Lower lobe of right lung (tissue), 2 donors: ENCODE data around the gene RET. TPM values are rescaled to one million over a fixed set of nuclear protein-coding genes. Genes with fewer than 3 reads are reported as not detected.
A peak's percentile ranks its signal among the peaks of the same experiment; 100 is the strongest.
"Not testable (repeated sequence)": the region's sequence is repeated elsewhere in the genome, so short reads cannot be mapped to it uniquely, and the experiment has no call there.

Experiments used
- ATAC-seq, 2 donors: fragments of 200-7000 bp; cut with Tn5 transposase; one replicate each; pipeline ENCODE4 v1.9.1; 2020 to 2022; ENCODE audit warnings: mild to moderate bottlenecking in 2 of 2, moderate library complexity in 2 of 2
- DNase-seq: peaks from one replicate; pipeline ENCODE4 v3.0.0-alpha.2; 2020
- H3K27ac ChIP-seq: fragments of 200-600 bp; one replicate; pipeline ENCODE4 v1.8.0; 2022
- H3K27me3 ChIP-seq: fragments of 200-600 bp; one replicate; pipeline ENCODE4 v1.8.0; 2022; ENCODE audit warnings: low read depth
- H3K36me3 ChIP-seq: fragments of 200-600 bp; one replicate; pipeline ENCODE4 v1.8.0; 2022; ENCODE audit warnings: mild to moderate bottlenecking
- H3K4me1 ChIP-seq: fragments of 200-600 bp; one replicate; pipeline ENCODE4 v1.8.0; 2022
- H3K4me3 ChIP-seq: fragments of 200-600 bp; one replicate; pipeline ENCODE4 v1.8.0; 2022; ENCODE audit warnings: mild to moderate bottlenecking
- H3K9me3 ChIP-seq: fragments of 200-600 bp; one replicate; pipeline ENCODE4 v1.8.0; 2022
- CTCF ChIP-seq: fragments of 200-600 bp; IDR thresholded peaks from one replicate; pipeline ENCODE4 v1.8.0; 2022; ENCODE audit warnings: antibody characterized with exemption, mild to moderate bottlenecking
- intact Hi-C: fragments of 100-400 bp; cut with DNase I; formaldehyde crosslinking; loops from one replicate; pipeline ENCODE4 v1.11.0; 2022
- total RNA-seq: library from RNA; stranded (reverse); fragmentation: NEBNext Ultra II Directional; extraction: Animal tissue kit (Norgen Biotek cat#: 25700); gene quantifications from one replicate; pipeline ENCODE4 v1.2.1, GENCODE V29; 2021
- donor health status: DM: no; HTN: yes; CAD: no; lungs with severe emphysema.

The RET gene
- total RNA-seq, 1 donor from 2014 or later = 0.68 TPM

GRCh38 chr10:43090188-43090587 lies 13.3 kb downstream of the RET start:
- no peak for ATAC-seq
- intact Hi-C loops = no loop called here
- no peak overlapping the region for H3K4me3 ChIP-seq

GRCh38 chr10:43090664-43091063 lies 13.8 kb downstream of the RET start:
- H3K27ac ChIP-seq = no peak overlapping the region
- TF ChIP-seq CTCF = no peak
- no peaks in the 10 kb centered on the region for H3K36me3 ChIP-seq
- no peak overlapping the region for H3K4me3 ChIP-seq
- peaks cover 6% of the 10 kb centered on the region for H3K27me3 ChIP-seq
- no peaks in the 10 kb centered on the region for H3K9me3 ChIP-seq
- no peaks in the 10 kb centered on the region for H3K4me1 ChIP-seq
- intact Hi-C loops = no loop called here
- DNase-seq = no peak
- no peak for ATAC-seq

More at GRCh38 chr10:43090188-43090587, 13.3 kb downstream of the RET start:
- no peak for TF ChIP-seq CTCF
- H3K36me3 ChIP-seq = no peaks in the 10 kb centered on the region
- H3K9me3 ChIP-seq = no peaks in the 10 kb centered on the region
- H3K27ac ChIP-seq = no peak overlapping the region
- H3K27me3 ChIP-seq = peaks cover 5% of the 10 kb centered on the region
- no peaks in the 10 kb centered on the region for H3K4me1 ChIP-seq
- no peak for DNase-seq

DNA sequence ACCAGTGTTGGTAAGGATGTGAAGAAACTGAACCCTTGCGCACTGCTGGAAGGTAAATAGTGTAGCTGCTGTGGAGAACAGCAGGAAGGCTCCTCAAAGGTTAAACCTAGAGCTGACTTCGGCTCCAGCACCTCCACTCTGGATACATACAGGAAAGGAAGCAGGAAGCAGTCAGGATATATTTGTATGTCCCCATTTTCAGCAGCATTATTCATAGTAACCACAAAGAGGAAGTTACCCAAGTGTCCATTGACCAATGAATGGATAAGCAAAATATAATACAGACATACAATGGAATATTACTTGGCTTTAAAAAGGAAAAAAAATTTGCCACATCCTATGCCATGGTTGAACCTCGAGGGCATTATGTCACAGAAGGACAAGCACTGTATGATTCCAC lies 15.0 kb downstream of the RET start:
- intact Hi-C loops = no loop called here
- TF ChIP-seq CTCF = no peak
- peak in 1 of 2 donors; percentile 37 for ATAC-seq

GRCh38 chr10:43093423-43094076 lies 16.7 kb downstream of the RET start:
- Histone ChIP-seq H3K27ac (no peak overlapping the region), H3K9me3 (no peaks in the 10 kb centered on the region), H3K36me3 (no peaks in the 10 kb centered on the region), H3K4me3 (no peak overlapping the region), H3K4me1 (no peaks in the 10 kb centered on the region), H3K27me3 (peaks cover 6% of the 10 kb centered on the region)
- DNase-seq (no peak), ATAC-seq (no peak)
- intact Hi-C loops = no loop called here
- TF ChIP-seq CTCF = no peak

More for the DNA sequence above, 15.0 kb downstream of the RET start:
- H3K27ac ChIP-seq = no peak overlapping the region
- no peak for DNase-seq
- no peaks in the 10 kb centered on the region for H3K4me1 ChIP-seq
- no peaks in the 10 kb centered on the region for H3K9me3 ChIP-seq
- H3K4me3 ChIP-seq = no peak overlapping the region
- H3K27me3 ChIP-seq = peaks cover 6% of the 10 kb centered on the region
- H3K36me3 ChIP-seq = no peaks in the 10 kb centered on the region

GRCh38 chr10:43094085-43094484 lies 17.2 kb downstream of the RET start:
- H3K9me3 ChIP-seq = no peaks in the 10 kb centered on the region
- DNase-seq = no peak
- no peak overlapping the region for H3K27ac ChIP-seq
- no peak for ATAC-seq
- no peak for TF ChIP-seq CTCF
- H3K4me1 ChIP-seq = no peaks in the 10 kb centered on the region
- H3K4me3 ChIP-seq = no peak overlapping the region
- peaks cover 6% of the 10 kb centered on the region for H3K27me3 ChIP-seq
- intact Hi-C loops = no loop called here
- H3K36me3 ChIP-seq = no peaks in the 10 kb centered on the region

GRCh38 chr10:43099339-43099738 lies 22.5 kb downstream of the RET start:
- peaks cover 18% of the 10 kb centered on the region for H3K27me3 ChIP-seq
- ATAC-seq, H3K4me3 ChIP-seq, H3K9me3 ChIP-seq, H3K36me3 ChIP-seq, intact Hi-C loops, H3K4me1 ChIP-seq, H3K27ac ChIP-seq, DNase-seq: not testable (repeated sequence)
